HEK293T (cell line): Measurements from ENCODE around the gene WDR49.

Experiments used
- CTCF ChIA-PET: fragments of 350-600 bp; formaldehyde crosslinking; extraction: SDS; loops from one replicate; lab custom pipeline; 2021; ENCODE audit warnings: antibody characterized with exemption, inconsistent platforms; lab: Yijun Ruan, JAX
- POLR2A ChIA-PET: fragments of 350-600 bp; formaldehyde crosslinking; extraction: SDS; loops from one replicate; lab custom pipeline; 2020; ENCODE audit warnings: antibody characterized with exemption, inconsistent platforms; lab: Yijun Ruan, JAX
- DNase-seq: peaks from one replicate; pipeline ENCODE4 v3.0.0; 2012; ENCODE audit warnings: mixed read lengths; ENCODE audit errors: extremely low spot score
- ARNT ChIP-seq: fragments of 450-650 bp; IDR thresholded peaks from 2 replicates; pipeline ENCODE4 v1.6.1; 2017; ENCODE audit warnings: mild to moderate bottlenecking
- BHLHE40 ChIP-seq: fragments of 450-650 bp; IDR thresholded peaks from 2 replicates; pipeline ENCODE4 v1.6.1; 2016; ENCODE audit warnings: mild to moderate bottlenecking, moderate library complexity, borderline replicate concordance
- CTBP1 ChIP-seq: fragments of 450-650 bp; IDR thresholded peaks from 2 replicates; pipeline ENCODE4 v1.6.1; 2016; ENCODE audit warnings: borderline replicate concordance
- ELF4 ChIP-seq: fragments of 450-650 bp; IDR thresholded peaks from 2 replicates; pipeline ENCODE4 v1.6.1; 2017; ENCODE audit warnings: antibody characterized with exemption
- FOXA1 ChIP-seq: fragments of 450-650 bp; IDR thresholded peaks from 2 replicates; pipeline ENCODE4 v1.6.1; 2016; ENCODE audit warnings: mild to moderate bottlenecking
- FOXK2 ChIP-seq: fragments of 450-650 bp; IDR thresholded peaks from 2 replicates; pipeline ENCODE4 v1.6.1; 2016; ENCODE audit warnings: mild to moderate bottlenecking
- FOXM1 ChIP-seq: fragments of 450-650 bp; IDR thresholded peaks from 2 replicates; pipeline ENCODE4 v1.6.1; 2017; ENCODE audit warnings: mild to moderate bottlenecking, borderline replicate concordance
- HDGF ChIP-seq: fragments of 450-650 bp; IDR thresholded peaks from 2 replicates; pipeline ENCODE4 v1.6.1; 2017; ENCODE audit warnings: antibody characterized with exemption, borderline replicate concordance
- L3MBTL2 ChIP-seq: fragments of 450-650 bp; conservative IDR thresholded peaks from 2 replicates; pipeline ENCODE4 v1.6.1; 2016; ENCODE audit warnings: mild to moderate bottlenecking
- LEF1 ChIP-seq: fragments of 450-650 bp; IDR thresholded peaks from 2 replicates; pipeline ENCODE4 v1.6.1; 2017; ENCODE audit warnings: mild to moderate bottlenecking, borderline replicate concordance
- NFRKB ChIP-seq: fragments of 450-650 bp; IDR thresholded peaks from 2 replicates; pipeline ENCODE4 v1.6.1; 2016; ENCODE audit warnings: mild to moderate bottlenecking, moderate library complexity
- SP1 ChIP-seq: fragments of 450-650 bp; IDR thresholded peaks from 2 replicates; pipeline ENCODE4 v1.6.1; 2017
- SUZ12 ChIP-seq: fragments of 450-650 bp; IDR thresholded peaks from 2 replicates; pipeline ENCODE4 v1.6.1; 2016; ENCODE audit warnings: mild to moderate bottlenecking
- TARDBP ChIP-seq: fragments of 450-650 bp; IDR thresholded peaks from 2 replicates; pipeline ENCODE4 v1.6.1; 2016
- ZNF384 ChIP-seq: fragments of 450-650 bp; IDR thresholded peaks from 2 replicates; pipeline ENCODE4 v1.6.1; 2016
- TF ChIP-seq, protein P1 (sequence below): fragments of 450-650 bp; IDR thresholded peaks from 2 replicates; pipeline ENCODE4 v1.6.1; 2016

The WDR49 gene

DNA sequence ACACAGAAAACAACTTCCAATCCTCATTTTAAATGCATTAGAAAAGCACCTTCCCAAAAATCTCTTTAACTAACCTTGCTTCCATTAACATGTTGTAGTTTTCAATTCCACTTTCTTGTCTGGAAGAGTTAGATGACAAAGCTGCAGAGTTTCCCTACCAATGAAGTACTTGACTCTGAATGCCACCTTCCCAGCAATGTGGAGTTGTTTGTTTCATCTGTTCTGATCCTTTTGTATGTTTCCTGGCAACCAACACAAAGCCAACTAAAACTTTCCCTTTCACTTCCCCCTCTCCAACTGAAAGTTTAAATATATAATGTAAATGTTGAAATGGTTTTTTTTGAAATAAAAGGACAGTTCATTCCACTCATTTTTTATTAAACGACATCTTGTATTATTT lies at the start of gene WDR49:
Gene WDR49 (minus strand): TSS at position 183 of the 400 bp plus-strand sequence. CDS start 517 bp downstream, outside the sequence.
- DNase-seq, result no peak
- TF ChIP-seq FOXA1 (no peak), LEF1 (no peak), FOXK2 (no peak), FOXM1 (no peak), TARDBP (no peak), ARNT (no peak), BHLHE40 (no peak), L3MBTL2 (no peak)
- ChIA-PET POLR2A (no interaction called here), CTCF (no interaction called here)

DNA sequence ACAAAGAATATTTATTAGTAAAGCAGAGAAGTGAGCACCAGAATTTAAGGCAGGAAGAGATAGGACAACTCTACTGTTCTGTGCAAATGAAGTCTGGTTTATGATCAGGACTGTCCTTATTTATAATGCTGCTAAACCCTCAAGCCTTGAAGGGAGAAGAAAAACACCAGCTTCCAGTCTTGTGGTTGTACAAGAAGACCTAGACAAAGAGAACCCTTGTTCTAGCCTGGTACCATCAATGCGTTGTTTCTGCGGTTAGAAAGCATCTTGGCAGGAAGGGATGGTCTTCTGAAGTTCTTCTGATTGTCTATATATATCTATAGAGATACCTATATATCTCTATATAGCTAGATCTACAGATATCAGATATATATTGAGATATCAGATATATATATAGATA lies 47.2 kb upstream of the WDR49 start:
- TF ChIP-seq HDGF (no peak), ELF4 (no peak), FOXM1 (no peak), NFRKB (no peak), LEF1 (no peak), BHLHE40 (no peak), TARDBP (no peak), L3MBTL2 (no peak), ARNT (no peak)
- ChIA-PET POLR2A (no interaction called here), CTCF (no interaction called here)
- no peak for DNase-seq

DNA sequence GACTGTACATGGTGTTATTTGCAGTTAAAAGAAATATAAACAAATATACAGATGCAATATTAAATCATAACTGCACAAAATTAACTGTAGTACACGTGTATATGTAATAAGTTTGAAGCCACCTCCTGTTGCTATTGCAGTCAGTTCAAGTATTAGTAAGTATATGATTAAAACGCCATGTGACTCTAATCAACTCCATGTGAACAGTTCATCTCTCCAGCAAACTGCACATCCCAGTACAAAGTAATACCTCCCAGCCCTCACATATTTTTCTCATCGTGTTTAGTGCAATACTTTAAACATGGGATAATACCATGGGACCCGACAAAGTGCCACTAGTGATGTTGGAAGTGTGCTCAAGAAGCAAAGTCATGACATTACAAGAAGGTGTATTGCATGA lies 46.3 kb upstream of the WDR49 start:
- ChIA-PET CTCF (no interaction called here), POLR2A (no interaction called here)
- no peak for TF ChIP-seq CTBP1
- TF ChIP-seq ELF4, result no peak
- TF ChIP-seq BHLHE40, result no peak
- TF ChIP-seq LEF1, result no peak
- no peak for TF ChIP-seq ARNT
- TF ChIP-seq FOXK2, result no peak
- no peak for TF ChIP-seq ZNF384
- no peak for TF ChIP-seq NFRKB
- no peak for DNase-seq

DNA sequence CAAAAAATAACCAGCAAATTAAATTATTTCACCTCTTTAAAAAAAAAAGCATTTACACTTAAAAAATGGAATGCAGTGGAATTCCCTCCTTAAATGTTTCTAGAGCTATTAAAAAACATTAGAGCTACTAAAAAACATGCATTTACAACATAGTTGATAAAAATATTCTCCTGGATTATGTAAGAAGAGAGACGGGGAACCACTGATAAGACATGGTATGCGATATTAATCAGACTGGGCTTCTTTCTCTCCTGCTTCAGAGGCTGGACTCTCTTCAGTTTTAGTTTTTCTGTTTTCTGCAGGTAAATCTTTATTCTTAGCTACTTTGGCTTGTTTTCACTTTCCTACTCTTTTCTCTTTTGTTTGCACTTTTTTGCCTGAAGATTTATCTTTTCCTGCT lies 40.4 kb upstream of the WDR49 start:
- no peak for DNase-seq
- POLR2A ChIA-PET, result interaction anchor here (0.5 kb wide), 1 partner anchor 43 kb away, joined by 3 read pairs; no protein-coding TSS in a partner anchor
- CTCF ChIA-PET, result no interaction called here

DNA sequence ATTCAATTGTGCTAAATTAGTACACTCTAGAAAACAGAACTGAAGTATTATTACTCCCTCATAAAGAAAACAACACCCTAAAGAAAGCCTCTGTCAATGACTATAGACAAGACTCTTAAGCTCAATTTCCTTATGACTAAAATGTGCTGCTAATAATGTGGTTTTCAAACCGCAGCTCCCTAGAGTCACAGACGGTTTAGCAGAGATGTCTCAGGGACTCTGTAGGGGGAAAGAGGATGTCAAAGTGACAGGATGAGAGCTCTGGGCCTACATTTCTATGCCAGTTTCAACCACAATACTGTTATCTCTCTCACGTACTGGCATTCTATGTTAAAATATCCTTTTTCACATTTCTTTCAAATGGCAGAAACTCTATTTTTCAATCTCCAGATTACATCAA lies 37.6 kb upstream of the WDR49 start:
- ChIA-PET CTCF (interaction anchor here (0.5 kb wide), 1 partner anchor 58 kb away, joined by 3 read pairs; no protein-coding TSS in a partner anchor), POLR2A (no interaction called here)
- no peak for DNase-seq
- no peak for TF ChIP-seq LEF1
- no peak for TF ChIP-seq ZNF384
- TF ChIP-seq HDGF, result no peak
- TF ChIP-seq CTBP1, result no peak
- no peak for TF ChIP-seq ELF4
- TF ChIP-seq, protein P1, sequence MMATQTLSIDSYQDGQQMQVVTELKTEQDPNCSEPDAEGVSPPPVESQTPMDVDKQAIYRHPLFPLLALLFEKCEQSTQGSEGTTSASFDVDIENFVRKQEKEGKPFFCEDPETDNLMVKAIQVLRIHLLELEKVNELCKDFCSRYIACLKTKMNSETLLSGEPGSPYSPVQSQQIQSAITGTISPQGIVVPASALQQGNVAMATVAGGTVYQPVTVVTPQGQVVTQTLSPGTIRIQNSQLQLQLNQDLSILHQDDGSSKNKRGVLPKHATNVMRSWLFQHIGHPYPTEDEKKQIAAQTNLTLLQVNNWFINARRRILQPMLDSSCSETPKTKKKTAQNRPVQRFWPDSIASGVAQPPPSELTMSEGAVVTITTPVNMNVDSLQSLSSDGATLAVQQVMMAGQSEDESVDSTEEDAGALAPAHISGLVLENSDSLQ, result no peak
- no peak for TF ChIP-seq FOXK2
- no peak for TF ChIP-seq BHLHE40
- no peak for TF ChIP-seq ARNT
- no peak for TF ChIP-seq NFRKB
- no peak for TF ChIP-seq TARDBP
- TF ChIP-seq L3MBTL2, result no peak
- TF ChIP-seq SUZ12, result no peak
- TF ChIP-seq SP1, result no peak

More for the DNA sequence above, 40.4 kb upstream of the WDR49 start:
- TF ChIP-seq ARNT, result no peak
- TF ChIP-seq FOXK2, result no peak
- no peak for TF ChIP-seq LEF1
- TF ChIP-seq FOXA1, result no peak
- TF ChIP-seq CTBP1, result no peak
- TF ChIP-seq BHLHE40, result no peak
- TF ChIP-seq FOXM1, result no peak
- TF ChIP-seq ELF4, result no peak
- TF ChIP-seq SUZ12, result no peak
- TF ChIP-seq HDGF, result no peak
- no peak for TF ChIP-seq L3MBTL2
- TF ChIP-seq SP1, result no peak
- TF ChIP-seq NFRKB, result no peak
- TF ChIP-seq, protein P1, result no peak
- TF ChIP-seq TARDBP, result no peak

DNA sequence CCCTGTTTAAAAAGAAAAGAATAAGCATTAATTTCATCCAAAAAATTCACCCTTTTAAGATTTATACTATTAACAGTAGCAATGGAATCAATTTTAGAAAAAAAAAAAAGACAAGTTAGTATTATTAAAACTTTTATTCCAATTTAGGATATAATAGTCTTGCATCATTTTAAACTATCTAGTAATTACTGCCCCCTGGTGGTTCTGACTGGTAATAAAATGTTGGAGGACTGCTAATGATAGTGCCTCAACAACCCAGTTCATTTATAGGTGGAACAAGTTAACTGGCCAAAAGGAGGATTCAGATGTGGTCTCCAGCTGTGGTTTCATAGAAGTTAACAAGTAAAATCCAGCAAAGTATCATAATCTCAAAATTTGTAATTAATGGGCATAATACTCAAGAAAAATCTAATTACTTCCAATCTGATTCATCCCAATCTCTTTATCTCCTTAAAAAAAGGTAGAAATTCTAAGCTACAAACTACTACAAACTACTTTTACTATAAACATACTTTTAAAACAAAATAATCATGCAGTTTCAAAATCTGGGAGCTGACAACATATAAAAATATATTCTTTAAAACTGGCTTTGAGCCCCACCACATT lies 30.7 kb upstream of the WDR49 start:
- POLR2A ChIA-PET, result no interaction called here
- CTCF ChIA-PET, result interaction anchor here (0.7 to 0.9 kb wide), 2 partner anchors 15 to 276 kb away, joined by 3 to 5 read pairs; no protein-coding TSS in a partner anchor
- TF ChIP-seq ELF4 (no peak), ZNF384 (no peak), FOXM1 (no peak), FOXK2 (no peak), CTBP1 (no peak), BHLHE40 (no peak), L3MBTL2 (no peak), ARNT (no peak)
- DNase-seq, result peak; percentile 44

DNA sequence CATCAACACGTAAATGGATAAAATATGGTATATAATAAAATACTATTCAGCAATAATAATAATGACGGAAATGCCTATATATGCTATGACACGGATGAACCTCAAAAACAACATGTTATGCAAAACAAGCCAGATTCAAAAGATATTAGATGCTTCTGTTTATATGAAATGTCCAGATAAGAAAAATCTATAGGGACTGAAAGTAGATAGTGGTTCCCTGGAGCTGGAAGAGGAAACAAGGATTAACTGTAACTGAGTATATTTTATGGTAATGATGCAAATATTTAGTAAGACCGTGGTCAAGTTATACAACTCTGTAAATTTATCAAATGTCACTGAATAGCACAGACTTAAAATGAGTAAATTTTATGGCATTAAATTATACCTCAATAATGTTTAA lies 25.8 kb upstream of the WDR49 start:
- ChIA-PET POLR2A (no interaction called here), CTCF (no interaction called here)
- TF ChIP-seq L3MBTL2 (no peak), NFRKB (no peak), HDGF (no peak), TARDBP (no peak)
- no peak for DNase-seq
